ENCODE data around the gene RDH16. TPM values are rescaled to one million over a fixed set of nuclear protein-coding genes. Genes with fewer than 3 reads are reported as not detected.

RDH16 gene
- total RNA-seq, 2 donors from 2014 or later: 1.1 to 3.0 TPM

DNA sequence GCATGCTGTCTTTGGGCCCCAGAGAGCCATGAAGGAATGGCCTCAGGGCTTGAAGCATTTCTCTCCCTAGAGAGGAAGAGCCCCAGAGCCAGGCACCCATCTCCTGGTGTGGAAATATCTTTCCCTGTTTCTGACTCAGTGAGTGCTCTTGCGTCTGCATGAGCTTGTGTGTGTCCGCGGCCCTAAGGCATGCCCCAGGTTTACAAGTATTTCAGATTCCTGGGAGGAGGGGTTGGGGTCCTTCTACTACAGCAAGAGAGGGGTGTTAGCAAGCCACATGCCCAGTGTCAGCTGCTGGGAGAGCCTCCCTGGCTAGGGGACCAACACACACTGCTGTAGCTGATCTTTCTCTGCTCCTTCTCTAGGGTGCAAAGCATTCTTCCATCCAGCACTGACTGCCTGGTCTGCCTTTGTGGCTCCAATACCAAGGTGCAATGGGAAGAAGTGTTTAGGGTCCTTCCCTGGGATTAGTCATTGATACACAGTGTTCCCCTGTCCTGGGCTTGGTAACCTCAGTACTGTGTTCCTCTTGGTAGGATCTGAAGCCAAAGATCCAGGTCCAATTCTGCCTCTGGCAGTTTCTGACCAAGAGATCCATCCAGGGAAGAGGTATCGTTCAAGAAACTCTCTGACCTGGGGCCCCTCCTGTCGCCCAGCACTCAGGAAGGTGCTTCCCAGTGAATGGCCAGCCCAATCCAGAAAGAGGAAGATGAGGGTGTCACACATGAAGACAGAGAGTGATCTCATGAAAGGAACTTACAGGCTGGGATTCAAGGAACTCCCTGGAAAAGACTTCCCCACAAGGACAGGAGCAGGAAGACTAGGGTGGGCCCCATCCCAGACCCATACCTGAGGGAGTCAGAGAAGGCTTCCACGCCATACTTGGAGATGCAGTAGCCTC is 3.1 kb downstream of the RDH16 start:
- Histone ChIP-seq H3K4me1 (ENCODE audit: control insufficient read depth, insufficient read depth, low read length) (no peaks in the 10 kb centered on the region), H3K36me3 (ENCODE audit: control insufficient read depth, insufficient read depth, low read length) (no peaks in the 10 kb centered on the region), H3K9me3 (ENCODE audit: control insufficient read depth, low read length) (peaks cover 8% of the 10 kb centered on the region), H3K4me3 (ENCODE audit: low read length) (no peak overlapping the region), H3K27ac (ENCODE audit: low read depth, low read length) (no peak overlapping the region), H3K27me3 (ENCODE audit: control insufficient read depth, insufficient read depth, low read length, poor library complexity, severe bottlenecking) (no peaks in the 10 kb centered on the region), H3K9ac (ENCODE audit: extremely low read depth, low read length, poor library complexity, severe bottlenecking) (no peak overlapping the region)
- Mint-ChIP-seq H3K27me3 (ENCODE audit: insufficient read depth) (peaks cover 25% of the 10 kb centered on the region), H3K4me3 (no peak overlapping the region), H3K9me3 (peaks cover 21% of the 10 kb centered on the region), H3K4me1 (no peaks in the 10 kb centered on the region), H3K27ac (no peak overlapping the region), H3K36me3 (ENCODE audit: low read depth) (peaks cover 2% of the 10 kb centered on the region)
- peak; percentile 35 for DNase-seq
- 85 to 91% methylated on average over 4 to 6 of the region's 6 CpGs for WGBS, 2 experiments (ENCODE audit: insufficient coverage in 1 of 2, insufficient read length in 1 of 2)
- no peak for TF ChIP-seq CTCF (conservative IDR thresholded peaks at IDR 0.05)

GRCh38 chr12:56953314-56953713 is 4.1 kb downstream of the RDH16 start:
- no peaks in the 10 kb centered on the region for H3K4me1 Mint-ChIP-seq
- TF ChIP-seq CTCF (conservative IDR thresholded peaks at IDR 0.05): no peak
- Histone ChIP-seq H3K9ac (ENCODE audit: extremely low read depth, low read length, poor library complexity, severe bottlenecking) (no peak overlapping the region), H3K9me3 (ENCODE audit: control insufficient read depth, low read length) (peaks cover 3% of the 10 kb centered on the region), H3K36me3 (ENCODE audit: control insufficient read depth, insufficient read depth, low read length) (no peaks in the 10 kb centered on the region), H3K4me3 (ENCODE audit: low read length) (no peak overlapping the region), H3K27ac (ENCODE audit: low read depth, low read length) (no peak overlapping the region), H3K4me1 (ENCODE audit: control insufficient read depth, insufficient read depth, low read length) (no peaks in the 10 kb centered on the region), H3K27me3 (ENCODE audit: control insufficient read depth, insufficient read depth, low read length, poor library complexity, severe bottlenecking) (no peaks in the 10 kb centered on the region)
- H3K9me3 Mint-ChIP-seq: peaks cover 14% of the 10 kb centered on the region
- WGBS, 2 experiments (ENCODE audit: insufficient coverage in 1 of 2, insufficient read length in 1 of 2): 44 to 60% methylated on average over 1 of the region's 1 CpG
- no peak overlapping the region for H3K27ac Mint-ChIP-seq
- H3K4me3 Mint-ChIP-seq: no peak overlapping the region
- peak; percentile 29 for DNase-seq
- H3K36me3 Mint-ChIP-seq (ENCODE audit: low read depth): peaks cover 2% of the 10 kb centered on the region
- peaks cover 25% of the 10 kb centered on the region for H3K27me3 Mint-ChIP-seq (ENCODE audit: insufficient read depth)

GRCh38 chr12:56951582-56952339 is 5.6 kb downstream of the RDH16 start:
- Mint-ChIP-seq H3K4me3 (no peak overlapping the region), H3K9me3 (no peaks in the 10 kb centered on the region), H3K27me3 (ENCODE audit: insufficient read depth) (peaks cover 16% of the 10 kb centered on the region), H3K27ac (no peak overlapping the region), H3K4me1 (no peaks in the 10 kb centered on the region), H3K36me3 (ENCODE audit: low read depth) (peaks cover 2% of the 10 kb centered on the region)
- H3K9me3 ChIP-seq (ENCODE audit: control insufficient read depth, low read length): no peaks in the 10 kb centered on the region
- peak; percentile 21 for DNase-seq
- H3K27me3 ChIP-seq (ENCODE audit: control insufficient read depth, insufficient read depth, low read length, poor library complexity, severe bottlenecking): no peaks in the 10 kb centered on the region
- no peak overlapping the region for H3K27ac ChIP-seq (ENCODE audit: low read depth, low read length)
- H3K9ac ChIP-seq (ENCODE audit: extremely low read depth, low read length, poor library complexity, severe bottlenecking): no peak overlapping the region
- 84 to 89% methylated on average over 6 to 11 of the region's 11 CpGs for WGBS, 2 experiments (ENCODE audit: insufficient coverage in 1 of 2, insufficient read length in 1 of 2)
- no peaks in the 10 kb centered on the region for H3K36me3 ChIP-seq (ENCODE audit: control insufficient read depth, insufficient read depth, low read length)
- TF ChIP-seq CTCF (conservative IDR thresholded peaks at IDR 0.05): no peak
- no peaks in the 10 kb centered on the region for H3K4me1 ChIP-seq (ENCODE audit: control insufficient read depth, insufficient read depth, low read length)
- H3K4me3 ChIP-seq (ENCODE audit: low read length): no peak overlapping the region
